Mesodermal cell (in vitro differentiated cells): ENCODE results near the gene RPL4.

Source experiments
- H3K27ac ChIP-seq: 2 replicates; pipeline ENCODE4 v1.7.0; 2013; ENCODE audit warnings: mild to moderate bottlenecking, low read depth, low read length, moderate library complexity; ENCODE audit not compliant: severe bottlenecking
- H3K36me3 ChIP-seq: 2 replicates; pipeline ENCODE4 v1.7.1; 2013; ENCODE audit warnings: mild to moderate bottlenecking, low read length, moderate library complexity; ENCODE audit not compliant: control insufficient read depth, insufficient read depth
- H3K4me1 ChIP-seq: one replicate; pipeline ENCODE4 v1.7.1; 2013; ENCODE audit warnings: mild to moderate bottlenecking, low read length; ENCODE audit not compliant: insufficient read depth, control insufficient read depth, poor library complexity, severe bottlenecking
- H3K4me3 ChIP-seq: 2 replicates; pipeline ENCODE4 v1.7.0; 2013; ENCODE audit warnings: low read length, control low read depth, mild to moderate bottlenecking; ENCODE audit not compliant: insufficient read depth, poor library complexity, severe bottlenecking; ENCODE audit errors: extremely low read depth
- H3K9me3 ChIP-seq: 2 replicates; pipeline ENCODE4 v1.7.1; 2013; ENCODE audit warnings: mild to moderate bottlenecking, low read length, moderate library complexity; ENCODE audit not compliant: control insufficient read depth
- WGBS, 2 experiments: methylation state at CpG; one replicate each; pipeline ENCODE4 v1.1.5; 2013; ENCODE audit warnings: missing lambda C conversion rate in 2 of 2; ENCODE audit not compliant: insufficient coverage in 2 of 2; 5-methylcytosine and 5-hydroxymethylcytosine counted together

Gene RPL4

DNA sequence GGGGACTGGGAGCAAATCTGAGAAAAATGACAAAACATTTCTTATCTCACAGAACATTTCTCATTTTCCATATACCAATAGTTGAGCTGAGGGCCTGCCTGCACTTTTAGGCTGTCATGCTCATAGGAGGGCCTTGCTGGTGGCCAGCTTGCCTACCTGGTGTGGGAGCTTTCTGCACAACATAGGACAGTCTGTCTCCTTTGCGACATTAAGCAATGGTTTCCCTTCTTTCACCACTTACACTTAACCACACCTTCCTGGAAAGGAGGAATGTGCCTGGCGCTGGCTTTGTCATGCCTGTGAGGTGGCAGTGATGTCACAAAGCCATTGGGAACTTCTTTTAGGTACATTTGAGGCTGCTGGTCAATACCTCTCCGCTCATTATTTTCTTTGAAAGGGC is 12.8 kb downstream of the RPL4 start:
- H3K4me1 ChIP-seq, result no peaks in the 10 kb centered on the region
- no peak overlapping the region for H3K4me3 ChIP-seq
- no peak overlapping the region for H3K27ac ChIP-seq
- WGBS, 2 experiments, result 100% methylated on average over 2 of the region's 3 CpGs
- no peaks in the 10 kb centered on the region for H3K9me3 ChIP-seq
- H3K36me3 ChIP-seq, result peaks cover 92% of the 10 kb centered on the region

DNA sequence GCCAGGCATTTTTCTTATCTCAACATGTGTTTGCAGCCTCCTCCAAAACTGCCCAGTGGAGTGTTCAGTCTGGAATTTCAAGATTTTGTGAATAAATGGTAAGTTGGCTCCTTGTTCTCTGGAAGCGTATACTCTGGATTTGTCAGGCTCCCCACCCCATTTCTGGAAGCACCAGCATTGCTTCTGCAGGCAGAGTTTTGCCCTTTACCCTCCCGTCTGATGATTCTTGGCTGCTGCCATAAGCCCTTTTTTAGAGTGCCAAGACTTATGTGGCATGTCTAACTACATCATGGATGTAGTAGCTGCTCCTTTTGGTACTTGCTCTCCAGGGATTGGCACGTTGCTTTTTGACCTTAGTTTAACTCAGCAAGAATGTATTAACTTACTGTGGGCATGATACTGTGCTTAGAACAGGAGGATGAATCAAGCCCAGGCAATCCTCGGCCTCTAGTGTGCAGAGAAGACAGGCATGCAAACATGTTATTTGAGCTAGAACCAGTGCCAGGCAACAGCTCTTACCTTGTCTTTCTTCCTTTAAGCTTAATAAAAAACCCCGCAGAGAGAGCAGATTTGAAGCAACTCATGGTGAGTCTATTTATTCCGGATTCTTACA is 15.4 kb downstream of the RPL4 start:
- Histone ChIP-seq H3K36me3 (peaks cover 94% of the 10 kb centered on the region), H3K27ac (no peak overlapping the region), H3K9me3 (no peaks in the 10 kb centered on the region), H3K4me1 (no peaks in the 10 kb centered on the region), H3K4me3 (no peak overlapping the region)
- 89 to 99% methylated on average over 6 of the region's 6 CpGs for WGBS, 2 experiments

DNA sequence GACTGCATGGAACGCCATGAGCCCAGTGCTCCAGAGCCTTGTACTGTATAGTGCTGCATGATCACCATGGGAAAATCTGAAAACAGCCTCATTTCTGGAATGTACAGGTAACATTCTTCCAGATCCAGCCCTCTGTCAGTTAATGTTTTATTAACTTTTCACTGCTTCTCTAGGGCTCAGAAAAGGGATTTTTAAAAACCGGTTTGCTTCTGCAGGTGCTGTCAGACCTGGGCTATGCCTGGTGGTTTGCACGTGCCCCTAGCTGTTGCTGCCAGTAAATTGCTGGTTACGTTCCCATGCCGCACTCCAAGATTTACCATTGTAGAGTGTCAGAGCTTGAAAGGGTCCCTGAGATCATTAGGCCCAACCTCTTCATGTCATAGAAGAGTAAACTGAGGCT is 16.1 kb downstream of the RPL4 start:
- 91 to 95% methylated on average over 5 of the region's 5 CpGs for WGBS, 2 experiments
- Histone ChIP-seq H3K36me3 (peaks cover 91% of the 10 kb centered on the region), H3K4me1 (no peaks in the 10 kb centered on the region), H3K4me3 (no peak overlapping the region), H3K27ac (no peak overlapping the region), H3K9me3 (no peaks in the 10 kb centered on the region)

DNA sequence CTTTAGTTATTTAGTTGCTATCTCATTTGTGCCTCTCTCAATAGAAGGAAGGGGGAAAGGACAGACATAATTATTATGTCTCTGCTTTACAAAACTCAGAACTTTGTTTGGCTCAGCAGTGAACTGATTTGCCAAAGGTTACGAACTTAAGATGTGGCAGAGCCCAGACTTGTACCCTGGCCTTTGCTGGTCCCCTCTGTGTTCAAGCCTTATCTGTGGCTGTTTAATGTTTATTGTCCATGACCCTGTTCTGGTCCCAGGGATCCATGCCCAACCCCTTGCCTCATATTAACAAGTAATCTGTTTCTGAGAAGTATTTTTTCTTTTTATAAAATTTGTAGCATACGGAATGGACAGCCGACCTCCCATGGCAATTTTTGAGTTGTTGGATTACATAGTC is 17.8 kb downstream of the RPL4 start:
- Histone ChIP-seq H3K9me3 (no peaks in the 10 kb centered on the region), H3K36me3 (peaks cover 89% of the 10 kb centered on the region), H3K4me3 (no peak overlapping the region), H3K4me1 (no peaks in the 10 kb centered on the region), H3K27ac (no peak overlapping the region)
- WGBS, 2 experiments, result 92% methylated on average over 1 of the region's 3 CpGs; no CpG with 5 or more reads in 1 of the 2 experiments

DNA sequence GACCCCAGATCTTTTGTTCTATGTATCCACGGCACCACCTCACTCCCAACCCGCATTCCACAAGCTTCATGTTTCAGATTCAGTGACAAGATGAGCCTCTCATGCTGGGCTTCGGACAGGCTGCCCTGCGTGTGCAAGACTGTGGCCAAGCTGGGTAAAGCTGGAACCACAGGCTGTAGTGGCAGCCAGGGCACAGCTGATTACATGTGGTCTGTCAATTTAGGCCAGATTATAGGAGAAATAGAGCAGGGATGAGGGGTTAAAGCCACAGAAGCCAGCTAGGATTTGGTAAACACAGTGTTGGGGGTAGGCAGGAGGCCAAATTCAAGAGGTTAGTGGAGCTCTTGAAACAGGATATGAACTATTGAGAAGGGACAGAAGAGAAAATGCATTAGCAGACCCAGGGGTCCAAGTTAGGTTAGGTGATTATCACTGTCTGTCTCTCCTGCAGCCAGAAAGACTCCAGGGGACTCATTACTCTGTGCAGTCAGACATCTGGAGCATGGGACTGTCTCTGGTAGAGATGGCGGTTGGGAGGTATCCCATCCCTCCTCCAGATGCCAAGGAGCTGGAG is 20.0 kb downstream of the RPL4 start:
- Histone ChIP-seq H3K27ac (no peak overlapping the region), H3K9me3 (no peaks in the 10 kb centered on the region)
- WGBS, 2 experiments, result 92 to 100% methylated on average over 4 to 5 of the region's 5 CpGs

DNA sequence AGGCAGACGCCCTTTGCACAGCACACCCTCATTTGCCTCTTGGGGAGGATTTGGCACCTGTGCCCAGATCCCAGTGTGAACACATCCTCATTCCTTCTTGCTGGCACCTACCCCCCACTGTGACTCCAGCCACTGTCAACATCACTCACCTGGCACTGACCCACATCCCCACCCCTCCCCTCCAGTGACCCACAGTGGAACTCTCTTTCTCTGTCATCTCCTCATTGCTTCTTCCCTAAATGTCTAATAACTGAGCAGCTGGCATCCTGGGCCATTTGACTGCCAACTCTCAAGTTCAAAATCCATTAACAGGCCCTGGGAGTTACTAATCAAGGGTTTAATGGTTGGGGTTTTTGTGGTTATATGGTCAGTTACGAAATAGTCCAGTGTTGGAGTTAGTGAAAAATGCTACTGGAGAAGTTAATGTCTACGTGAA is 21.5 kb downstream of the RPL4 start:
- Histone ChIP-seq H3K27ac (no peak overlapping the region), H3K36me3 (peaks cover 65% of the 10 kb centered on the region), H3K4me3 (no peak overlapping the region), H3K9me3 (no peaks in the 10 kb centered on the region), H3K4me1 (no peaks in the 10 kb centered on the region)
- 78 to 97% methylated on average over 2 of the region's 3 CpGs for WGBS, 2 experiments

More for the DNA sequence above, 20.0 kb downstream of the RPL4 start:
- peaks cover 74% of the 10 kb centered on the region for H3K36me3 ChIP-seq
- no peaks in the 10 kb centered on the region for H3K4me1 ChIP-seq
- H3K4me3 ChIP-seq, result no peak overlapping the region

DNA sequence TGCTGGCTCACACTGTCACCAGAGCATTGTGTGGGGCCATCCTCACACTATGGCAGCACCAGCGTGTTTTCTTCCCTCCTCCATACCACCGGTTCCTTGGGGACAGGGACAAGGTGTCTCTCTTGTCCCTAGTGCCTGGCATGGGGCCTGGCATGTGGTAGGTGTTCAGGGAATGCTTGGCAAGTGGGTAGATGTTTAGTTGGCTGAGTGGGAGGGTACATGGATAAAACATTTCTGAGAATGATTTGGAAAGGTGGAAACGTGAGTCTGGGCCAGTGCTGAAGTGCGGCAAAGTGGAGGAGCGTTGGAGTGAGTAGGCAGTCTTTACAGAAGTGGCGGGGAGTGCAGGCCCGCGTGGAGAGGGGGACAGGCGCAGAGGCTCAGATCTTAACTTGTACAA is 22.1 kb downstream of the RPL4 start:
- no peaks in the 10 kb centered on the region for H3K4me1 ChIP-seq
- 93 to 96% methylated on average over 4 to 7 of the region's 9 CpGs for WGBS, 2 experiments
- no peaks in the 10 kb centered on the region for H3K9me3 ChIP-seq
- peaks cover 59% of the 10 kb centered on the region for H3K36me3 ChIP-seq
- H3K4me3 ChIP-seq, result no peak overlapping the region
- H3K27ac ChIP-seq, result no peak overlapping the region

DNA sequence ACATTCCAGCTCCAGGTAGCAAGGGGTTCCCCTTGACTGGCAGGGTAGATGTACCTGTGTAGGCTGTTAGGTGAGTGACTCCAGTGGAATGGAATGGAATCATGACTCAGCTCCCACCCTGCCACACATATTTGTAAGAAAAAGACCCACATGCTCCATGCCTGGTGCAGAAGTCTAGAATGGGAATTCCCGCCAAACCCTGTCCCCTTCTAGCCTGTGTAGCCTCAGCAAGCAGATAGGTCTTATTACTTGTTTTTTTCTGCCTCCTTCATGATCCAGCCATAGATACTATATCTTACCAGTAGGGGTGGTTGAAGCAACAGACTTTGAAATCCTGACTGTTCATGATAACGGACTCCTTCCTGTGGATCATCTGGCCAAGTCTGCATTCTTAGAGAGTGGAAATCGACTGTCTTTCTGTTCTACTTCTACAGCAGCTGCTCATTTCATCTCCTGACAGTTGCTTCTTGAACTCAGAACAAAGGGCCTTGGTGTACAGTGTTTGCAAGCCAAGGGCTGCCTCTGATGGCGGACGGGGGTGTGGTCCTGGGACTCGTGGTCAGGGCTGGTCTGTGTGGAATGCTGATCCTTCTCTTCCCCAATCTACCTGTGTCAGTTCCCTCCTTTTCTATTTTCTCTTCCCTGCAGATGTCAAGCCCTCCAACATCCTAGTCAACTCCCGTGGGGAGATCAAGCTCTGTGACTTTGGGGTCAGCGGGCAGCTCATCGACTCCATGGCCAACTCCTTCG is 23.4 kb downstream of the RPL4 start:
- no peaks in the 10 kb centered on the region for H3K9me3 ChIP-seq
- H3K4me1 ChIP-seq, result peaks cover under 1% of the 10 kb centered on the region
- H3K36me3 ChIP-seq, result peaks cover 46% of the 10 kb centered on the region
- H3K27ac ChIP-seq, result no peak overlapping the region
- 90 to 95% methylated on average over 7 to 8 of the region's 10 CpGs for WGBS, 2 experiments
- H3K4me3 ChIP-seq, result no peak overlapping the region

DNA sequence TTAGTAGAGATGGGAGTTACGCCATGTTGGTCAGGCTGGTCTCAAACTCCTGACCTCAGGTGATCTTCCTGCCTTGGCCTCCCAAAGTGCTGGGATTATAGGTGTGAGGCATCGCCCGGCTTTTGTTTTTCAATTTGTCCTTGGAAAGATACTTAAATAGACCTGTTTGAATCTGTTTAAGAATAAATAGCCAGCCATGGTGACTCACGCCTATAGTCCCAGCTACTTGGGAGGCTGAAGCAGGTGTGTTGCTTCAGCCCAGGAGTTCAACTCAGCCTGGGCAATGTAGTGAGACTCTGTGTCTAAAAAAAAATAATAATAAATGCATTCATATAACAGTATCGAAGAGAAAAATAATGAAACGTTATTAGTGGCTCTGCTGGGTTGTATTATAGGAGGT is 24.4 kb downstream of the RPL4 start:
- H3K27ac ChIP-seq, result no peak overlapping the region
- H3K36me3 ChIP-seq, result peaks cover 36% of the 10 kb centered on the region
- H3K9me3 ChIP-seq, result no peaks in the 10 kb centered on the region
- no peak overlapping the region for H3K4me3 ChIP-seq
- WGBS, 2 experiments, result 93% methylated on average over 4 of the region's 6 CpGs; no CpG with 5 or more reads in 1 of the 2 experiments
- peaks cover 11% of the 10 kb centered on the region for H3K4me1 ChIP-seq

DNA sequence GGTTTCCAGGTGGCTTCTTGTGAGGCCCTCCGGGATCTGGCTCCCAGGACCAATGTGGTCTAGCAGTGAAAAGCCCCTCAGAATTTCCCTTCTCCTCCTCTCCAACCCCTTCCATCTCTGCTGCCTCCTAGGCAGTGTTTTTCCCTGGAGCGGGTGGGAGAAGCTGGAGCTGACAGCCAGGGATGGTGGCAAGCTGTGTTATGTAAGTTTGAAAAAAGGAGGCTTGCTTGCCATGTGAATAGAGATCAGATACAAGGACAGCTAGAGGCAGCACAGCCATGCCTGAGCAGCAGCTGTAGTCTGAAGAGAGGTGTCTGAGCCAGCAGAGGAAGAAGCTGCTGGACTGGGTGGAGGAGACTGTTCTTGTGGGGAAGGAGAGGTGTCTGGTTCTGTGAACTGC is 27.6 kb downstream of the RPL4 start:
- 71 to 100% methylated on average over 1 to 2 of the region's 2 CpGs for WGBS, 2 experiments
- H3K4me1 ChIP-seq, result peaks cover 38% of the 10 kb centered on the region
- no peaks in the 10 kb centered on the region for H3K9me3 ChIP-seq
- H3K36me3 ChIP-seq, result peaks cover 17% of the 10 kb centered on the region
- H3K27ac ChIP-seq, result no peak overlapping the region
- no peak overlapping the region for H3K4me3 ChIP-seq

DNA sequence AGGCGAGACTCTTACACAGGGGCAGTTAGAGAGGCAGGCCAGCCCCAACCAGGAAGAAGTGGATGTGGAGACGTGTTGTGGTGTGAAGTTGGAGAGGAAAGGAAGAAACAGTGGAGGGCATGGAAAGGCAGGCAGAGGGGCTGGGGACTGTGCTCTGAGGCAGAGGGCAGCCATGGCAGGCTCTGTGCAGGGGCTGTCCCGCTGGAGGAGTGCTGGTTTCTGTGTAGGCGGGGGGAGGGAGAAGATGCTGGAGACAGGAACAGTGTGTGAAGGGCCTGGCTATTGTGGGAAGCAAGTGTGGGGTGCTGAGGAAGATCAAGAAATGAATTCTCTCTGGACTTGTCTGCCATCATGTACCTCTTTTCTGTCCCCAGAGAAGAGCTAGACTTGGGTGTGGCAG is 28.1 kb downstream of the RPL4 start:
- Histone ChIP-seq H3K9me3 (no peaks in the 10 kb centered on the region), H3K27ac (no peak overlapping the region), H3K36me3 (peaks cover 13% of the 10 kb centered on the region), H3K4me1 (peaks cover 42% of the 10 kb centered on the region), H3K4me3 (no peak overlapping the region)
- WGBS, 2 experiments, result 82 to 93% methylated on average over 3 to 4 of the region's 4 CpGs
